Testis (tissue), 3 donors: ENCODE measurements around the gene VSIG10L2. TPM values are rescaled to one million over a fixed set of nuclear protein-coding genes. Genes with fewer than 3 reads are reported as not detected.

Experiments
- DNase-seq: peaks from one replicate; pipeline ENCODE4 v3.0.0-alpha.2; 2019
- H3K27ac ChIP-seq, 2 donors: fragments of 200-600 bp; sonication (generic); one replicate each; pipeline ENCODE4 v1.5.1; 2019
- H3K27me3 ChIP-seq: fragments of 200-600 bp; sonication (generic); one replicate; pipeline ENCODE4 v1.5.1; 2019
- H3K36me3 ChIP-seq: fragments of 200-600 bp; sonication (generic); one replicate; pipeline ENCODE4 v1.5.1; 2017; ENCODE audit warnings: low read depth; ENCODE audit errors: missing control alignments
- H3K4me1 ChIP-seq: fragments of 200-600 bp; sonication (generic); one replicate; pipeline ENCODE4 v1.5.1; 2019
- H3K4me3 ChIP-seq, 2 donors: fragments of 200-600 bp; sonication (generic); one replicate each; pipeline ENCODE4 v1.5.1; 2017 to 2019
- H3K9me3 ChIP-seq: fragments of 200-600 bp; sonication (generic); one replicate; pipeline ENCODE4 v1.5.1; 2017
- POLR2A ChIP-seq: fragments of 450-650 bp; IDR thresholded peaks from one replicate; pipeline ENCODE4 v1.6.1; 2017; ENCODE audit warnings: antibody characterized with exemption, mild to moderate bottlenecking, moderate library complexity
- WGBS, 2 donors: methylation state at CpG; one replicate each; pipeline ENCODE4 v1.1.5; 2018; 5-methylcytosine and 5-hydroxymethylcytosine counted together
- intact Hi-C: fragments of 100-400 bp; cut with DNase I; formaldehyde crosslinking; loops from one replicate; pipeline ENCODE4 v1.15.1; 2023; ENCODE audit warnings: low total_unique reads
- polyA plus RNA-seq: library from polyadenylated mRNA; stranded (reverse); fragments of 350-450 nt; fragmentation: Illumina TruSeq; extraction: RNeasy Lipid Tissue Mini Kit (QIAGEN cat#74804); gene quantifications from one replicate; pipeline ENCODE4 v1.2.3, GENCODE V29; 2014; ENCODE audit warnings: low read depth, low replicate concordance; ENCODE audit not compliant: insufficient read depth
- total RNA-seq, 2 donors: library from RNA; depleted of rRNA; stranded (reverse); fragments of >200 nt; gene quantifications; one replicate each; pipeline ENCODE4 v1.2.3, GENCODE V29; 2016
- TF ChIP-seq, protein P1 (sequence below), 3 experiments: fragments of 450-650 bp in 2 of 3; fragments of 200-600 bp in 1 of 3; sonication (generic) in 1 of 3; IDR thresholded peaks; one replicate each; pipeline ENCODE4 v1.5.1; 2016 to 2019; ENCODE audit warnings: antibody characterized with exemption in 3 of 3, mild to moderate bottlenecking in 2 of 3, moderate library complexity in 1 of 3

VSIG10L2 gene
- total and polyA plus RNA-seq, 3 donors from 2014 or later: not detected

DNA sequence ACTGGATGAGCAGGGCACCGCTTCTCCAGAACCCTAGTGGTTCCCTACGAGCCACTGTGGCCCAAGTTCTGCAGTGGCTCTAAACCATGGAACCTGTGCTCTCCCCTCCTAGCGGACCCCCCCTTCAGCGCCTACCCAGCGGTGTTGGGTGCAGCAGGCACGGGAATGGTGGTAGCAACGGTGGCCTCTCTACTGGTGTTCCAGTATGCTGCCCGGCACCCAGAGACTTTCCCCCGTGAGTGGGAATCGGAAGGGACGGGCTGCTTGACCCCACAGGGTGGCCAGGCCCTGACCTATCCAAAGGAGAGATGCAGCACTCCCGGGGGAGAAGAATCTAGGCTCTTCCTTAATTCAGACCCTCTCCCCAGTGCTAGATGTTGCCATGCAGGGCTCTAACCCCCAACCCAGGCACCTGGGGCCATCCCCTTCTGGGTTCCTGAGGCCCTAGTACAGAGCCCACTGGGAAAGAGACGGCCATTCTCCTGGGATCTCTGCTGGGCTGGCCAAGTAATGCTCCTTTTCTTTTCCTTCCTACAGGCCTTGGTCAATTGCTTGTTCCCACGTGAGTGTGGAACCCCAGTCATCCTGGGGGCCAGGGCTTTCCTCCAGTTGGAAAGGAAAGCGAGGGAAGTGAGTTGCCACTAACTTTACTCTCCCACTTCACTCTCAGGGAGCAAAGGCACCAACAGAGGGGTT is 9.2 kb downstream of the VSIG10L2 start:
- WGBS, 2 donors: 91 to 94% methylated on average over 8 to 14 of the region's 15 CpGs
- no peaks in the 10 kb centered on the region for H3K9me3 ChIP-seq
- H3K27ac ChIP-seq: no peak overlapping the region
- H3K4me3 ChIP-seq: no peak overlapping the region
- H3K4me1 ChIP-seq: peaks cover 5% of the 10 kb centered on the region
- intact Hi-C loops: no loop called here
- no peak for DNase-seq
- TF ChIP-seq, protein P1, sequence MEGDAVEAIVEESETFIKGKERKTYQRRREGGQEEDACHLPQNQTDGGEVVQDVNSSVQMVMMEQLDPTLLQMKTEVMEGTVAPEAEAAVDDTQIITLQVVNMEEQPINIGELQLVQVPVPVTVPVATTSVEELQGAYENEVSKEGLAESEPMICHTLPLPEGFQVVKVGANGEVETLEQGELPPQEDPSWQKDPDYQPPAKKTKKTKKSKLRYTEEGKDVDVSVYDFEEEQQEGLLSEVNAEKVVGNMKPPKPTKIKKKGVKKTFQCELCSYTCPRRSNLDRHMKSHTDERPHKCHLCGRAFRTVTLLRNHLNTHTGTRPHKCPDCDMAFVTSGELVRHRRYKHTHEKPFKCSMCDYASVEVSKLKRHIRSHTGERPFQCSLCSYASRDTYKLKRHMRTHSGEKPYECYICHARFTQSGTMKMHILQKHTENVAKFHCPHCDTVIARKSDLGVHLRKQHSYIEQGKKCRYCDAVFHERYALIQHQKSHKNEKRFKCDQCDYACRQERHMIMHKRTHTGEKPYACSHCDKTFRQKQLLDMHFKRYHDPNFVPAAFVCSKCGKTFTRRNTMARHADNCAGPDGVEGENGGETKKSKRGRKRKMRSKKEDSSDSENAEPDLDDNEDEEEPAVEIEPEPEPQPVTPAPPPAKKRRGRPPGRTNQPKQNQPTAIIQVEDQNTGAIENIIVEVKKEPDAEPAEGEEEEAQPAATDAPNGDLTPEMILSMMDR (IDR thresholded peaks at IDR 0.05): no peak
- no peak for TF ChIP-seq POLR2A
- no peaks in the 10 kb centered on the region for H3K27me3 ChIP-seq
- H3K36me3 ChIP-seq: no peaks in the 10 kb centered on the region

DNA sequence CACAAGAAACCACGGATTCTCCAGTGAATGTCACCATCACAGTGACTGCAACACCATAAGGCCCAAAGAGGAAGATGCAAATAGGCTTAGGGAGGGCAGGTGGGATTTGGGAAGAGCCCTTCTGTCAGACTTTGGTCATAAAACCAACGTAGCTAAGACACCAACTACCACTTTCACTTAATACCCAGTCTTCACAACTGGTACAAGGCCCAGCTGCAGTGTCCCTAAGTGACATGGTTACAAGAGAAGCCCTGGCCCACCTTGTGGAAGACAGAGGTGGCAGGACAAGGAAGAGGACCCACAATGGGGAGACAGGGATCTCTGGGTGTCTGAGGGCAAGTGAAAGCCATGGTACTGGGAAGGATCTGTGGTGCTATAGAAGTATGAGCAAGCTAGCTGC is 10.0 kb downstream of the VSIG10L2 start:
- H3K27ac ChIP-seq: no peak overlapping the region
- 85 to 91% methylated on average over 2 of the region's 2 CpGs for WGBS, 2 donors
- no peak for DNase-seq
- no peaks in the 10 kb centered on the region for H3K27me3 ChIP-seq
- no peaks in the 10 kb centered on the region for H3K9me3 ChIP-seq
- no peaks in the 10 kb centered on the region for H3K36me3 ChIP-seq
- no peak overlapping the region for H3K4me3 ChIP-seq
- intact Hi-C loops: no loop called here
- TF ChIP-seq, protein P1 (IDR thresholded peaks at IDR 0.05): no peak
- TF ChIP-seq POLR2A: no peak
- H3K4me1 ChIP-seq: peaks cover 1% of the 10 kb centered on the region

DNA sequence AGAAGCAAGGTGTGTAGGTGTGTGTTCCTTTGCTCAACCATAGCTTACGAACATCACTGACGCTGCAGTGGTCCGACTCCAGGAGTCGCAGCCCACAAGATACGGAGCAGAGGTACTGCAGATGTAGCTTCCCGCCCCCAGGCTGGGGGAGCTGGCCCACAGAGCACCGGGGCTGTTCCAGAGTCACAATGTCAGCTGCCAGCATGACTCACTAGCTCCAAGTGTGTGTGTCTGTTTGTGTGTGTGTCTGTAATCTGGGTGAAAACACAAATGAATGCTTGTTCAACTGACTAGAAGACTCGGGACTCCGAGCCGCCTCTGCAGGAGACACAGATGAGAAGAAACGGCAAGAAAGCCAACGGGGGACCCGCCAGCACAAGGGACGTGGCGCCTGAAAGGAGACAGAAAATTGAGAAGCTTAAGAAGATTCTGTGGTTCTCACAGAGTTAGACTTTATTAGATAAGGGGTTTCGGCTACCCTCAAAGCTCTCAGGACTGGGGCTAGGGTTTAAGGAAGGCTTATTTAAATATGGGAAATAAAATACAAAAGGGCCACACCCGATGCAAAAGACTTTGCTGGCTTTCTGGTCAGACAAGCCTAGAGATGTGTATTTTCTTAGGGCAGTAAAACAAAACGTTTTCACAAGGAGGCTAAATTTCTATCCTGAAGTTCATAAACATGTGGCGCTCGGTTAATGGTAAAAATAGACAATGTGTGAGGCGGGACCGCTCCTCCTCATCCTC is 10.7 kb downstream of the VSIG10L2 start:
- H3K27ac ChIP-seq: no peak overlapping the region
- H3K4me3 ChIP-seq: no peak overlapping the region
- H3K27me3 ChIP-seq: no peaks in the 10 kb centered on the region
- 86 to 90% methylated on average over 22 of the region's 22 CpGs for WGBS, 2 donors
- TF ChIP-seq POLR2A: no peak
- TF ChIP-seq, protein P1 (IDR thresholded peaks at IDR 0.05): no peak
- intact Hi-C loops: no loop called here
- no peaks in the 10 kb centered on the region for H3K4me1 ChIP-seq
- no peaks in the 10 kb centered on the region for H3K9me3 ChIP-seq
- H3K36me3 ChIP-seq: no peaks in the 10 kb centered on the region
- DNase-seq: no peak

DNA sequence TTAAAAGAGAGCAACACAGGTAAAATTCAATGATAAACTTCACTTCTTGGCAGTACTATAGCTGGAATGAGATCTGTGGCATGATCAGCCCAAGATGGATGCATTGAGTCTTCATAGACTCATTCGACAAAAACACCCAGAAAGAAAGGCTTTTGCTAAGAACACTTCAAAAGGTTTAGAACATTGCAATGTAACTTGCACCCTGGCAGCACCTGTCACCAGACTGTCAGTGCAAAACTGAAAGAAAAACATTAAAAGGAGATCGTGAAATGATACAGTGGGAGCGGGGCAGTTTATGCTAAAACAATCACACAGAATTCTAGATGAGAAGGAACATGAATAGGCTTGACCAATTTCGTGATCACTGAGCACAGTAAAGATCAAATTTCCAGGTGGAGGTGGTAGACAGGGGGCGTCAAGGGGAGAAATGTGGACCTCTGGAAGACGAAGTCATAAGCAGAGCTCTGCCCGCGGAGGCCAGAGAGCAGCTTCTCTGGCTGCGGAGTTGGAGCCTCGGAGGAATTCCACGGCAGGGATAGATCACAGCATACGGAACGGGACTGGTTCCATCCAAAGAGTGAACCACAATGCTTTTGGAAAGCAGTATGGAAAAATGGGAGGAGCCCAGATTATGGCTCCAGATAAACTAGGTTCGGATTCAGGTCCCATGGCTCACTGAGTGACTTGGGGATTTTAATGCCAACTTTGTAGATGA is 11.9 kb downstream of the VSIG10L2 start:
- intact Hi-C loops: no loop called here
- no peaks in the 10 kb centered on the region for H3K36me3 ChIP-seq

More for the DNA sequence above, 11.9 kb downstream of the VSIG10L2 start:
- H3K4me1 ChIP-seq: no peaks in the 10 kb centered on the region
- no peak for DNase-seq
- TF ChIP-seq, protein P1 (IDR thresholded peaks at IDR 0.05): no peak
- TF ChIP-seq POLR2A: no peak
- no peaks in the 10 kb centered on the region for H3K27me3 ChIP-seq
- H3K9me3 ChIP-seq: no peaks in the 10 kb centered on the region
- H3K4me3 ChIP-seq: no peak overlapping the region
- no peak overlapping the region for H3K27ac ChIP-seq
- WGBS, 2 donors: 93% methylated on average over 14 of the region's 14 CpGs
